Activated CD8-positive, alpha-beta memory T cell treated with anti-CD3 and anti-CD28 coated beads, Interleukin-2, amount 50 U/mL, for 48 hours (primary cell): Measurements from ENCODE around the gene GPD1L.
"Not testable (repeated sequence)": the region's sequence is repeated elsewhere in the genome, so short reads cannot be mapped to it uniquely, and the experiment has no call there.

ENCODE experiments used
- DNase-seq: peaks from one replicate; pipeline ENCODE4 v3.0.0-alpha.2; 2020

Gene GPD1L

GRCh38 chr3:32186097-32186496 is 79.7 kb downstream of the GPD1L start:
- no peak for DNase-seq

GRCh38 chr3:32186876-32187275 is 80.5 kb downstream of the GPD1L start:
- no peak for DNase-seq

DNA sequence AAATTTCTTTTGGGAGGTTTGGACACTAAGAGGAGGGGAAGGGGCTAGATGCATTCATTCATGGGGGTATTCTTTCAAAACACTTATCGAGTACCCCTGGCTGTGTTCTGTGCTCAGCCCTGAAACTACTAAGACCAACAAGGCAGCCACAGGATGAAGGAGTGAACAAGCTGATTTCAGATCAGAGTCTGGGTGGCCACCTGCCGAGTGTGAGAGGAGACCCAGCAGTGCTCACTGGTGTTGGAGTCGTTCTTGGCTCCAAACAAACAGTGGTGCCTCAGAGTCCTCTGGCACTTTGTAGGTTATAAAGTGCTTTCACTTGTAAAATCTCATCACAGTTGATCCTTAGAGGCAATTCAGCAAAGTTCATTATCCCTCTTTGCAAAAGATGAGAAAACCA is 83.3 kb downstream of the GPD1L start:
- no peak for DNase-seq

- DNase-seq: not testable (repeated sequence)
Measured at GRCh38 chr3:32190556-32190955, 84.1 kb downstream of the GPD1L start.

GRCh38 chr3:32193101-32193500 is 86.7 kb downstream of the GPD1L start:
- DNase-seq: no peak

DNA sequence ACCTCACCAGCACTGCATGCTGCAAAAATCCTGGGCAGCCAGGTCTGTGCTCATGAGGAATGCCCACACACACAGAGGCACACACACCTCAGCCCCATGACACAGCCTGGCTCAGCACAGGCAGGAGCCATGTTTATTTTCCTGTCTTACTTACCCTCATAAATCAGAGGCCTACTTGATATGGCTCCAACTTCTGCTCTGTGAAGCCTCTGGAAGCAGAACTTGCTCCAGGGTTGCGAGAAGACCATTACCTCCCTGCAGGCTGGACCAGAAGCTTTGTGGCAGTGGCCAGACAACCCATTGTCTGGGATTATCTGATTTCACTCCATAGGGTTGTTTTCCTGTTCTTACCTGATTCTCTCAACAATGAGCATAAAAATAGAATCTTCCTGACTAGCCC is 88.2 kb downstream of the GPD1L start:
- no peak for DNase-seq

DNA sequence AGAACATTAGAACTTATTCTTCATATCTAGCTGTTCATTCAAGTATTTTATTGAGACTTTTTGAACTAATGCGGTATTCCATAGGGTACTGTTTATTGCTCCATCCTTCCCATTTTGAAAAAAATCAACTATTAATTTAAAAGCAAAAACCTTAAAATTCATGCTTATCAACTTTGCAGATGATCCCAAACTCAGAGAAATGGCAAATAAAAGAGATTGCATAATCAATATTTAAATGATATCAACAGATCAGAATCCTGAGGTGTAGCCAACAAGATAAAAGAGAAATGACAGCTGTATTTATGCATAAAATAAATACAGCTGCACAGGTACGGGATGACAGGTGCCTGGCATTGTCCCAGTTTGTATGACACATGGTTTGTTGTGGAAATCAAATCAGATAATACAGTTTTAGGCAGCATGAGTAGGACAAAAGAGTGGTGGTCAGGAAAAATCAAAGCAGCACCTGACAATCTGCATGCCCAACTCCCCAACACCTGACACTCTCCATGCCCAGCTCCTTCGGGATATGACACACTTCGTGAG is 89.6 kb downstream of the GPD1L start:
- DNase-seq: no peak

DNA sequence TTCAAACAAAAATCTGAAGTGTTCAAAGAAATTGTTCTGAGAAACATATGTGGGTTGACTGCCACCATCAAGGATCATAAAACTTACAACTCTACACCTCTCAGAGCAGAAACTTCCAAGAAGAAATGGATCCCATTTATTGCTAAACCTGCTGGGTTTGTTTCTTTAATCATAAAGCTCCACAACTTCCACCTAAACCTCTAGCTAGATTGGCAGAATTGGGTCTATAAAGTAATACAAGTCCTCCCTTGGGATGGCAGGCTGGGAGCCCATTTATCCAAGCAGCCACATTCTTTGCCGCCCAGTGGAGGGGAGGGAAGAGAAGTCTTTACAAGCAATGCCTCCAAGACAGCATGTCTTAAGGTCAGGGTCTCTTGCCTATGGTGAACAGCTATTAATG is 91.6 kb downstream of the GPD1L start:
- DNase-seq: no peak

- DNase-seq: no peak
Measured at GRCh38 chr3:32198714-32199113, 92.3 kb downstream of the GPD1L start.

- DNase-seq: no peak
Measured at GRCh38 chr3:32200490-32200889, 94.1 kb downstream of the GPD1L start.

DNA sequence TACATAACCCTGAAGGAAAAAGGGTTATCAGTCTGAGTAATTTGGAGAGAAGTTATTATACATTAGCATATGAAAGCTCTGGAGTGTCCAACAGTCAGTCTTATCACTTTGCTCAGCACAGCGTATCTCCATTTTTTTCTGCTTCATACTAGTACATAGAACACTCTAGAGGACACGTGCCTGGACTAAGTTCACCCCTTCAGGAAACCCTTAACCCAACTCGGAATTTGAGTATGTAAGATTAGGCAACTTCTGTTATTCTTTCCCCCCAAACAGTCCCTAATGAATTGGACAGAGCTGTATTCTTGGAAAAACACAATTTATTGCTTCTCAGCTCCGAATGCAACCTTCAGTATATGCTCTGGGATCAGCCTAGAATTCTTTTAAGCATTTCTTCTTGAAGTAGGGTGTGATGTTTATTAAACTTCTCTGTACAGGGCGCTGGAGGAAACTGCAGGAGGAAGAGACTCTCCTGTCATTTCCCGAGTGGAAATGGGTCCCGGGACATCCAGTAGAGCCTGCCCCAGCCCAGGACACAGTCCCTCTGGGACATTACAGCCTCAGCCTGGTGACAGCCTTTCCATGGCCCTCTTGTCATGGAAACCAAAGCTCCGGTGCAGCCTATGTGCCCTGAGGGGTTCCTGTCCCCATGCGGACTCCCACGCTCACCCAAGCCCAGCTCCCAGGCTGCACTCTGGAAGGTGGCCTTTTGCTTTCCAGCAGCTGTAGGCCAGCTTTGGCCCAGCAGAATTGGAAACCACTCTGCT is 94.8 kb downstream of the GPD1L start:
- DNase-seq: no peak

DNA sequence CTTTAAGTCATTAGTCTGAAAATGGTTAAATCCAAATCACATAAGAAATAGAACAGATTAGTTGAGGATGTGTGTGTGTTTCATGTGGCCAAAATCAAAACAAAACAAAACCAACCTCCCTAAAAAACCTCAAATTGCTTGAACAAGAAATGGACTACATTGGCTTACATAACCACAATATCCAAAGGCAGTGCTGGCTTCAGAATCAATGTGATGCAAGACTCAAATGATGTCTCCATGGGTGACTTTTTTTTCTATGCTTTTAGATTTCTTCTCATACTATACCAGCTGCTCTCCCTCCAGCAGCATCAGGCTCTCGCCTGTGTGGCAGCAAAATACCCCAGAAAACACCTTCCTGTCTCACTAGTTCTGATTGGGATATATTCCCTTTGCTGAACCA is 96.1 kb downstream of the GPD1L start:
- no peak for DNase-seq

GRCh38 chr3:32203854-32204253 is 97.4 kb downstream of the GPD1L start:
- no peak for DNase-seq

- DNase-seq: no peak
Measured at GRCh38 chr3:32208447-32208846, 102.0 kb downstream of the GPD1L start.

- DNase-seq: no peak
Measured at GRCh38 chr3:32215185-32215584, 108.8 kb downstream of the GPD1L start.

GRCh38 chr3:32216172-32216783 is 109.9 kb downstream of the GPD1L start:
- no peak for DNase-seq

DNA sequence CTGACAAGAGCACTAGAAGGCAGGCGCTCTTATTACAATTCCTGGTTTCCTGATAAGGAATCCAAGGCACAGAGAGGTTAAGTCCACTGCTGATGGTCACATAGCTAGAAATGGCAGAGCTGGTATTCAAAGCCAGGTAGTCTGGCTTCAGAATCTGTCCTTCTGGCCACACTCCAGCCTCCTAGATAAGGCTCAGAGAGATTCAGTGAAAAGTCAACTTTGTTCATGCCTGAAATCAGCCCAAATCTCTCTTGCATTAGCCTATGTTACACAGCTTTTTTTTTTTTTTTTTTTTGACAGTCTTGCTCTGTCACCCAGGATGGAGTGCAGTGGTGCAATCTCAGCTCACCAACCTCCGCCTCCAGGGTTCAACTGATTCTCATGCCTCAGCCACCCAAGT is 110.9 kb downstream of the GPD1L start:
- no peak for DNase-seq
